AG10803 (cell line): ENCODE data around the gene RNF32.
A peak's percentile ranks its signal among the peaks of the same experiment; 100 is the strongest.

ENCODE experiments used
- DNase-seq: peaks from one replicate; pipeline ENCODE4 v3.0.0; 2010; ENCODE audit warnings: low read depth
- H3K4me3 ChIP-seq: 2 replicates; pipeline ENCODE4 v1.5.1; 2011; ENCODE audit warnings: mild to moderate bottlenecking, low read length, control low read depth
- TF ChIP-seq, protein P1 (sequence below): conservative IDR thresholded peaks from 2 replicates; pipeline ENCODE4 v1.5.1; 2011; ENCODE audit warnings: mild to moderate bottlenecking, low read length, control low read depth, inconsistent platforms

The RNF32 gene

DNA sequence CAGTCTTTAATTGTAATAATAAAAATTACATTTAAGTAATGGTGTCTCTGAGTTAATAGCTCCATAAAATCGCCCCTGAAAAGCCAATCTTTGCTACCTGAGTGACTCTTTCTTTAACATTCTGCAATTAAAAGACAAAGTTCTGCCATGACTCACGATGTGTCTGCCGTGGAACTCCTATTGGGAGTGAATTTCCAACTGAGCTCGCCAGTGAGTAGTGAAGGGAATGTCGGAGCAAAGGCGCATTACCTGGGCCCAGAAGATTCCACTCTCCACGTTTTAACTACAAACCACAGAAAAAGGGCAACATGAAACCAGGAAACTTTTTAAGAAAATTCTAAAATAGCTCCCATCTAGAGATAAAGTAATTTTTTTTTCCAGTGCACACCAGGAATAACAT is 36.9 kb upstream of the RNF32 start:
- TF ChIP-seq, protein P1, sequence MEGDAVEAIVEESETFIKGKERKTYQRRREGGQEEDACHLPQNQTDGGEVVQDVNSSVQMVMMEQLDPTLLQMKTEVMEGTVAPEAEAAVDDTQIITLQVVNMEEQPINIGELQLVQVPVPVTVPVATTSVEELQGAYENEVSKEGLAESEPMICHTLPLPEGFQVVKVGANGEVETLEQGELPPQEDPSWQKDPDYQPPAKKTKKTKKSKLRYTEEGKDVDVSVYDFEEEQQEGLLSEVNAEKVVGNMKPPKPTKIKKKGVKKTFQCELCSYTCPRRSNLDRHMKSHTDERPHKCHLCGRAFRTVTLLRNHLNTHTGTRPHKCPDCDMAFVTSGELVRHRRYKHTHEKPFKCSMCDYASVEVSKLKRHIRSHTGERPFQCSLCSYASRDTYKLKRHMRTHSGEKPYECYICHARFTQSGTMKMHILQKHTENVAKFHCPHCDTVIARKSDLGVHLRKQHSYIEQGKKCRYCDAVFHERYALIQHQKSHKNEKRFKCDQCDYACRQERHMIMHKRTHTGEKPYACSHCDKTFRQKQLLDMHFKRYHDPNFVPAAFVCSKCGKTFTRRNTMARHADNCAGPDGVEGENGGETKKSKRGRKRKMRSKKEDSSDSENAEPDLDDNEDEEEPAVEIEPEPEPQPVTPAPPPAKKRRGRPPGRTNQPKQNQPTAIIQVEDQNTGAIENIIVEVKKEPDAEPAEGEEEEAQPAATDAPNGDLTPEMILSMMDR = no peak
- no peak for DNase-seq
- H3K4me3 ChIP-seq = no peak overlapping the region

DNA sequence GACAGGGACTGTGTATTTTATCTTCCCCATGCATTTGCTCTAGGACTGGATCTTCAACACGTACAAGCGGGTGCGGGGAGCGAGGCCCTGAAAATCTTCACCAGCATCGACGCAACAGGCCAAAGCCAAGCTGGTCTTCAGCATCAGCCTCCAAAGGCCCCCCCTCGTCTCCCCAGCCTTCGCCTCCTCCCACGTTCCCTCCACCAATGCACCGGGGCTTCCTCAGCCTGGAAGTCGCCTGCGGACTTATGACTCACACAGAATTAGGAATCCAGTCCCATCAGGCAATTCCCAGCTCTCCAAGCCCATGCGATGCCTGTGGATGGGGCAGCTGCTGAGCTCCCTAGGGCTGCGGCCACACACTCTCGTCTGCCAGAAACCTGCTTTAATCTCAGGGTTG is 36.3 kb upstream of the RNF32 start:
- no peak overlapping the region for H3K4me3 ChIP-seq
- DNase-seq = no peak
- TF ChIP-seq, protein P1 = no peak

GRCh38 chr7:156604836-156605695 is 35.5 kb upstream of the RNF32 start:
- no peak overlapping the region for H3K4me3 ChIP-seq
- DNase-seq = no peak
- TF ChIP-seq, protein P1 = no peak

- TF ChIP-seq, protein P1 = no peak
These were observed 34.4 kb upstream of the RNF32 start for GRCh38 chr7:156606135-156606534.

GRCh38 chr7:156606691-156607331 is 33.8 kb upstream of the RNF32 start:
- H3K4me3 ChIP-seq = no peak overlapping the region
- no peak for DNase-seq
- TF ChIP-seq, protein P1 = no peak

More at GRCh38 chr7:156606135-156606534, 34.4 kb upstream of the RNF32 start:
- DNase-seq = no peak
- no peak overlapping the region for H3K4me3 ChIP-seq

GRCh38 chr7:156607332-156608172 is 33.0 kb upstream of the RNF32 start:
- DNase-seq = no peak
- TF ChIP-seq, protein P1 = no peak
- peak overlapping the region; percentile 34 for H3K4me3 ChIP-seq
